Activated CD4-positive, alpha-beta T cell treated with anti-CD3 and anti-CD28 coated beads, Interleukin-2, amount 10 ng/mL, durations not matched to agents 7 days and 5 days (primary cell): Measurements from ENCODE around the gene SHMT1. TPM values are rescaled to one million over a fixed set of nuclear protein-coding genes. Genes with fewer than 3 reads are reported as not detected.
"Not testable (repeated sequence)": the region's sequence is repeated elsewhere in the genome, so short reads cannot be mapped to it uniquely, and the experiment has no call there.

Source experiments
- CTCF ChIA-PET: fragments of 350-600 bp; sonication (Branson Sonifier 250); formaldehyde crosslinking; loops from one replicate; lab custom pipeline; 2021; ENCODE audit warnings: antibody characterized with exemption; lab: Charles Lee
- POLR2A ChIA-PET: fragments of 350-600 bp; sonication (Branson Sonifier 250); formaldehyde crosslinking; loops from one replicate; lab custom pipeline; 2021; ENCODE audit warnings: antibody characterized with exemption; lab: Charles Lee
- DNase-seq: peaks from one replicate; pipeline ENCODE4 v3.0.0-alpha.2; 2020
- H3K27ac Mint-ChIP-seq: one replicate; pipeline ENCODE4 v1.8.0; 2021; ENCODE audit warnings: mild to moderate bottlenecking, moderate library complexity, mixed read lengths
- H3K27me3 Mint-ChIP-seq: one replicate; pipeline ENCODE4 v1.8.0; 2021; ENCODE audit warnings: mixed read lengths
- H3K36me3 Mint-ChIP-seq: one replicate; pipeline ENCODE4 v1.8.0; 2021; ENCODE audit warnings: low read depth, mixed read lengths
- H3K4me1 Mint-ChIP-seq: one replicate; pipeline ENCODE4 v1.8.0; 2021; ENCODE audit warnings: mixed read lengths
- H3K4me3 Mint-ChIP-seq: one replicate; pipeline ENCODE4 v1.8.0; 2021; ENCODE audit warnings: mild to moderate bottlenecking, moderate library complexity, mixed read lengths
- H3K9me3 Mint-ChIP-seq: one replicate; pipeline ENCODE4 v1.8.0; 2021; ENCODE audit warnings: mixed read lengths
- total RNA-seq, 2 experiments: library from RNA; stranded (reverse); gene quantifications; one replicate each; pipeline ENCODE4 v1.2.3, GENCODE V29; 2021

The SHMT1 gene
- total RNA-seq, 2 experiments from 2014 or later = 49.9 to 51.8 TPM

DNA sequence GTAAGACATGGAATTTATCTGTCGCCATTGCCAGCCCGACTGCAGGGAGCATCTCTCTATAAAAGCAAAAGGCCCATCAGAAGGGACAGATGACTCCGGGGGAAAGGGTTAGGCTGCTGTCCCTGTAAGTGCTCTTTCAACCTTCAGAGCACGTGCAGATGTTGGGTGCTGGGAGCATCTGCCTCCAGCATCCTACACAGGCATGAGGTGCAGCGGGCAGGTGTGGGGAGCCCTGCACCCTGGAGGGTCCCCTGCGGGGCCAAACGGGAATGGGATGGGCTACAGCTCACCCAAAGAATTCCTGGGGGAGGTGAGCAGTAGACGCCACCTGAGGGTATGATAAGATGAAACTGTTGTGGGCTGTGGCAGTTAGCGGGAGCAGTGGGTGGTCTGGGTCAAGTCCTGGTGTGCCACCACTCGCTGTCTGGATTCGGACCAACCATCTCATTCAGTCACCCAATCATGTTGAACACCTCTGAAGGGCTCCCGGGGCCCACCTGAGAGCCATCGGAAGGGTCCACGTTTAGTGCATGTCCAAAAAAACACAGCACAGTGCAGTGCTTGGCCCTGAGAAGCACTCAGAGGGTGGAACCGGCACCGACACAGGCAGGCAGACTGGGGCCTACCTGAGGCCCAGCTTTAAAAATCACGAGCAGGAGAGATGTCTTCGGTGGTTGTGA is 44.4 kb downstream of the SHMT1 start:
- Mint-ChIP-seq H3K36me3 (peaks cover 33% of the 10 kb centered on the region), H3K4me1 (peaks cover 51% of the 10 kb centered on the region), H3K9me3 (no peaks in the 10 kb centered on the region), H3K27me3 (no peaks in the 10 kb centered on the region), H3K27ac (peak overlapping the region; percentile 6), H3K4me3 (no peak overlapping the region)
- CTCF ChIA-PET = interaction anchor here (1.2 kb wide), 1 partner anchor 33 kb away, joined by 3 read pairs; no protein-coding TSS in a partner anchor
- POLR2A ChIA-PET = no interaction called here
- DNase-seq = no peak

DNA sequence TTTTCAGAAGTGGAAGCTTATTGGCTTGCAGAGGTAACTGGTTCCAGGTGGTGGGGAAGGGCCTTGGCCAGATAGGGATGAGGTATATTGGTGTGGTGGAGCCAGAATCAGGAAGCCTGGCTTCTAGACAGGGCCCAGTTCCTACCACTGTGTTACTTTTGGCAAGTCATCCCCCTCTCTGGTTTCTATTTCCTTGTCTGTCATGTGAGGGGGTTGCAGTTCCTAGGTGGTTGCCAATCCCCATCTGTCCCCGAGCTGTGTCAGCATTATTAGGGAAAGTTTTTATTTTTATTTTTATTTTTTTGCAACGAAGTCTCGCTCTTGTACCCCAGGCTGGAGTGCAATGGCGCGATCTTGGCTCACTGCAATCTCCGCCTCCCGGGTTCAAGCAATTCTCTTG is 45.2 kb downstream of the SHMT1 start:
- H3K4me1 Mint-ChIP-seq = peaks cover 59% of the 10 kb centered on the region
- H3K4me3 Mint-ChIP-seq = peak overlapping the region; percentile 45
- CTCF ChIA-PET = interaction anchor here (0.8 to 1.2 kb wide), 2 partner anchors 33 to 55 kb away, joined by 3 read pairs; no protein-coding TSS in a partner anchor
- H3K27ac Mint-ChIP-seq = peak overlapping the region; percentile 76
- no peaks in the 10 kb centered on the region for H3K9me3 Mint-ChIP-seq
- H3K36me3 Mint-ChIP-seq = peaks cover 35% of the 10 kb centered on the region
- no peaks in the 10 kb centered on the region for H3K27me3 Mint-ChIP-seq
- POLR2A ChIA-PET = no interaction called here
- no peak for DNase-seq

DNA sequence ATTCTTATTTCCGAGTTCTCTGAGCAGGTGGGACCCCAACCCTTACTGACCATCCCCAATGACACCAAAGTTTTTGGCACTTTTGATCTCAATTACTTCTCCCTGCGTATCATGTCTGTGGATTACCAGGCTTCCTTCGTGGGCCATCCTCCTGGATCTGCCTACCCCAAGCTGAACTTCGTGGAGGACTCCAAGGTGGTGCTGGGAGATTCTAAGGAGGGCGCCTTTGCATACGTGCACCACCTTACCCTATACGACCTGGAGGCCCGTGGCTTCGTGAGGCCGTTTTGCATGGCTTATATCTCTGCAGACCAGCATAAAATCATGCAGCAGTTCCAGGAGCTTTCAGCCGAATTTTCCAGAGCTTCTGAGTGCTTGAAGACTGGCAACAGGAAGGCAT is 47.4 kb downstream of the SHMT1 start:
- Mint-ChIP-seq H3K36me3 (peaks cover 46% of the 10 kb centered on the region), H3K4me1 (peaks cover 77% of the 10 kb centered on the region), H3K27me3 (no peaks in the 10 kb centered on the region), H3K4me3 (peak overlapping the region; percentile 95), H3K27ac (peak overlapping the region; percentile 99), H3K9me3 (no peaks in the 10 kb centered on the region)
- CTCF ChIA-PET = interaction anchor here (1.0 kb wide), 1 partner anchor 15 kb away, joined by 3 read pairs; no protein-coding TSS in a partner anchor
- DNase-seq = no peak
- POLR2A ChIA-PET = no interaction called here

DNA sequence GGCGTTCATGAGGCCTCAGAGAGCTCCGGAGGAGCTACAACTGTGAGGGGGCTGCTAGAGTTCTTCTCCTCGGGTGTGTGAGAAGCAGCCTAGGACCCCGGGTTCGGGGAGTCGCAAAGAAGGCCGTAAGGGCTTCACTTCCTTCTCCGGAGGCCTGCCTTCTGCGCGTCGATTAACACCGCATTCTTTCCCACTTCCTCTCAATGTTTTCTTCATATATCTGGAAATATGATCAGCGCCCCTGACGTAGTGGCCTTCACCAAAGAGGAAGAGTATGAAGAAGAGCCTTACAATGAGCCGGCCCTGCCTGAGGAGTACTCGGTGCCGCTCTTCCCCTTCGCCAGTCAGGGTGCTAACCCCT is 47.8 kb downstream of the SHMT1 start:
- Mint-ChIP-seq H3K27ac (peak overlapping the region; percentile 99), H3K9me3 (no peaks in the 10 kb centered on the region), H3K4me1 (peaks cover 76% of the 10 kb centered on the region), H3K36me3 (peaks cover 48% of the 10 kb centered on the region), H3K4me3 (peak overlapping the region; percentile 95), H3K27me3 (no peaks in the 10 kb centered on the region)
- ChIA-PET POLR2A (no interaction called here), CTCF (interaction anchor here (1.0 to 1.1 kb wide), 2 partner anchors 15 to 17 kb away, joined by 3 read pairs; no protein-coding TSS in a partner anchor)
- peak; percentile 57 for DNase-seq

DNA sequence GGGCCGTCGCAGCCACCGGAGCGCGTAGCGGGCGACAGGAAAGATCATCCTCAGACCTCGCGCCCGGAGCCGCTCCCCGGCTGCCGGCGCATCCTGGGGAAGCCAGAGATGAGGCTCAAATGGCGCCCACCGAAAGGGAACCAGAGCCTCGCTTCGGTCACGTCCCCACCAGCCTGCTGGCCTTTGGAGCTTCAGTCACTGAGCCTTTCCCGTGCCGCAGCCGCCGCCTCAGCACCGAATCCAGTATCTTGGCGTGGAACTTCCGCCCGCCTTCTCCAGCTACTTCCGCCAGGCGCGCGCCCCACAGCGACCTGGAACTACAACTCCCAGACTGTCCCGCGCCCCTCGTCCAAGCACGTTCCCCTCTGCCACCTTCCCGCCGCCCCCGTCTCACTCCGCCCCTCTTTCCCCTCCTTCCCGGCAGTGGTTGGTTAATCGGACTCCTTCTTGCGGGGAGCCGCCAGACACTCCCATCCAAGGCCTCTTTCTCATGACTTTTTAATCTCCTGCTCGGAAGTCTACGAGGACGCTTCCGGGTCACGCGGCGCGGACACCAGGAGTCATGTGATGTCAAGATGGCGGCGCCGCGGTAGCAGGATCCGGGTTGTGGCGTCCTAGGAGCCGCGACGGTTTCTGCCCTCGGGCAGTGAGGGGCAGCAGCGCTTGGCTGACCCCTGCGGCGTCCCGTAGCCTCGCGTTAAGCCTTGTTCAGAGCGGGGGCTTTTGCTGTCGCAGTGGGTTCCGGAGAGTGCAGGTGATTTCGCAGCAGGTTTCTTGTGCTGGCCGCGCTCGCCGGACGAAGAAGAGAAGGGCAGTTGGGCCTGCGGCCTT is 48.4 kb downstream of the SHMT1 start, which contains the start of the genes SMCR8 and TOP3A:
SMCR8 (plus strand) TSS at position 563 of the 831 bp plus-strand sequence. CDS start 497 bp downstream, outside the sequence.
TOP3A (minus strand) TSS at position 264 of the 831 bp plus-strand sequence; CDS start at position 48, 216 bp downstream.
- POLR2A ChIA-PET = no interaction called here

DNA sequence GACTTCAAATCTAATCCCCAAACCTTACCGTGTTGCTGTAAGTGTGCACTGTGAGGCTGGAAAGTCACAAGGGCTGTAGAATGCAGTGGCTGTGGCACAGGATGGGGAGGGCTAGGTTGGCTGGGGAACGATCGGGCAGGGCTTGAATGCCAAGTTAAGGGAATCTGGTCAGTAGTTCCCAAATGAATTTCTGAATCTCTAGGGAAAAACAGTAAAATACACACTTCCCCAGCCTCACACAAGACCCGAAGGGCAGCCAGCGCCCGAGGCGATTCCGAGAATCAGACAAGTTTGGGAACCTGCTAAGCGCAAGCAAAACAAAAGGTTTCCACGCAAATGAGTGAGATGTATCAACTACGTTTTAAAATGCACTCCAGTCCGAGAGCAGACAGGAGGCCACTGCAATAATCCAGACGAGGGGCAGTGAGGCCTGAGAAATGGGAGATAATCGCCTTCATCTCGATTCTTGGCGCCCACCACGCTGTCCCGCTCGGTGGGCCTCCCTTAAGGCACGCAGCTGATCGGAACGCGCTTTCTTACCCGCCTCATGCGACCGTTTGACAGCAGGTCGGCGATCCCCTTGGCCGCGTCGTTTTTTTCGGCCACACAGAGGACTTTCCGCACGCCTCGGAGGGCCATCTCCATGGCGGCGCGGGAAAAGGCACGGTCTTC is 49.2 kb downstream of the SHMT1 start:
- Mint-ChIP-seq H3K9me3 (no peaks in the 10 kb centered on the region), H3K36me3 (peaks cover 46% of the 10 kb centered on the region), H3K27me3 (no peaks in the 10 kb centered on the region), H3K27ac (peak overlapping the region; percentile 99), H3K4me1 (peaks cover 68% of the 10 kb centered on the region), H3K4me3 (peak overlapping the region; percentile 95)
- CTCF ChIA-PET = interaction anchor here (0.6 to 1.1 kb wide), 2 partner anchors 18 to 112 kb away, joined by 3 read pairs; no protein-coding TSS in a partner anchor
- POLR2A ChIA-PET = no interaction called here
- DNase-seq = no peak

More for the DNA sequence above, 48.4 kb downstream of the SHMT1 start, which contains the start of the genes SMCR8 and TOP3A:
- no peaks in the 10 kb centered on the region for H3K9me3 Mint-ChIP-seq
- no peaks in the 10 kb centered on the region for H3K27me3 Mint-ChIP-seq
- peaks cover 48% of the 10 kb centered on the region for H3K36me3 Mint-ChIP-seq
- peak within 1 kb of the TSS; percentile 95 for H3K4me3 Mint-ChIP-seq
- CTCF ChIA-PET = interaction anchor here (1.1 kb wide), 1 partner anchor 18 kb away, joined by 3 read pairs; no protein-coding TSS in a partner anchor
- peak within 1 kb of the TSS; percentile 99 for H3K27ac Mint-ChIP-seq
- H3K4me1 Mint-ChIP-seq = peaks cover 75% of the 10 kb centered on the region
- peak; percentile 99 for DNase-seq

DNA sequence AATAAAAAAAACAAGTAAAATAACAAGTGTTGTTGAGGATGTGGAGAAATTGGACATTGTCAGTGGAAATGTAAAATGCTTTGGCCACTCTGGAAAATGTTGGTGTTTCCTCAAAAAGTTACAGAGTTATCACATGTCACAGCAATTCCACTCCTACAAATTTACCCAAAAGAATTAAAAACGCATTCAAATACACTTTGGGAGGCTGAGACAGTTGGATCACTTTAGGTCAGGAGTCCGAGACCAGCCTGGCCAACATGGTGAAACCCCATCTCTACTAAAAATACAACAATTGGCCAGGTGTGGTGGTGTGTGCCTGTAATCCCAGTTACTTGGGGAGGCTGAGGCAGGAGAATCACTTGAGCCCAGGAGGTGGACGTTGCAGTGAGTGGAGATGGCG is 54.1 kb downstream of the SHMT1 start:
- no peak overlapping the region for H3K4me3 Mint-ChIP-seq
- ChIA-PET CTCF (no interaction called here), POLR2A (no interaction called here)
- peaks cover 32% of the 10 kb centered on the region for H3K4me1 Mint-ChIP-seq
- no peak overlapping the region for H3K27ac Mint-ChIP-seq
- H3K27me3 Mint-ChIP-seq = no peaks in the 10 kb centered on the region
- no peaks in the 10 kb centered on the region for H3K9me3 Mint-ChIP-seq
- no peak for DNase-seq
- H3K36me3 Mint-ChIP-seq = peaks cover 47% of the 10 kb centered on the region

DNA sequence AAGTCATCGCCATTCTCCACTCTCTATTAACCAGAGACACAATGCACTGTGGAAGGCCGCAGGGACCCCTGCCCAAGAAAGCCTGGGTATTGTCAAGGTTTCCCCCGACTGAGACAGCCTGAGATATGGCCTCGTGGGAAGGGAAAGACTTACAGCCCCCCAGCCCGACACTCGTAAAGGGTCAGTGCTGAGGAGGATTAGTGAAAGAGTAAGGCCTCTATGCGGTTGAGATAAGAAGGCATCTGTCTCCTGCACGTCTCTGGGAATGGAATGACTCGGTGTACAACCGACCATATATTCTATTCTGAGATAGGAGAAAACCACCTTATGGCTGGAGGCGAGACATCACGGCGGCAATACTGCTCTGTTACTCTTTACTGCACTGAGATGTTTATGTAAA is 60.1 kb downstream of the SHMT1 start:
- H3K4me3 Mint-ChIP-seq, POLR2A ChIA-PET: not testable (repeated sequence)

DNA sequence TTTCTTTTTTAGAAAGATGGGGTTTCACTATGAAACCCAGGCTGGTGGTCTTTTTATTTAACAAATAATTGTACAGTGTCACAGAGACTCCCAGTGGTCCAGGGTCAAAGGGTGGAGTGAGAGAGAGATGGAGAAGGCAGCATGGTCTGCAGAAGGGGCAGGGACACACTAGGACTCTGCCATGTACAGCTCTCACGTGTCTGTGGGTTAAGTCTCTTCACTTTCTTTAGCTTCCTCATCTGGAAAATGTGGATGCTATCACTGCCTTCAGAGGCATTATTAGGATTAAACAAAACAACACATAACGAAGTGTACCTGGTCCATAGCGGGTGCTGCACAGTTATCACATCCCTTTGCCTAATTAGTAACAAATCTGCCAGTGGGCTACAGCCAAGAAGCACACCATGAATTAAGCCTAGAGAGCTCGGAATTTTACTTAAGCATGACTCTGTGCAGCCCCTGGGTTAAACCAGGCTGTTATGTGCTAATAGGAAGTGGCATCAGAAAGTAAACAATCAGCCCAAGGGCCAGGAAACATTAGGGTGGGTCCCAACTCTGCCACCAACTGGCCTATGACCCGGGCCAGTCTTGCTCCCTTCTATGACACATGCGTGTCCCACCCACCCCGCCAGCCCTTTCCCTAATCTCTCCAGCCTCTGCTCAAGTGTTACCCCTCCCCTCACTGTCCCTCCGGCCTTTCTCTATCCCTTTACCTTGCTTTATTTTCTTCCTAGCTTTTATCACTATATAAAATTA is 62.4 kb downstream of the SHMT1 start:
- no peak for DNase-seq
- H3K9me3 Mint-ChIP-seq = no peaks in the 10 kb centered on the region
- no peaks in the 10 kb centered on the region for H3K27me3 Mint-ChIP-seq
- no peak overlapping the region for H3K4me3 Mint-ChIP-seq
- POLR2A ChIA-PET = no interaction called here
- CTCF ChIA-PET = interaction anchor here (0.6 to 1.6 kb wide), 3 partner anchors 28 to 73 kb away, joined by 3 to 8 read pairs (median 4); partner anchors contain the start of gene MIEF2
- H3K4me1 Mint-ChIP-seq = no peaks in the 10 kb centered on the region
- H3K36me3 Mint-ChIP-seq = peaks cover 37% of the 10 kb centered on the region
- H3K27ac Mint-ChIP-seq = no peak overlapping the region

More for the DNA sequence above, 60.1 kb downstream of the SHMT1 start:
- DNase-seq, CTCF ChIA-PET, H3K9me3 Mint-ChIP-seq, H3K27me3 Mint-ChIP-seq, H3K4me1 Mint-ChIP-seq, H3K27ac Mint-ChIP-seq: not testable (repeated sequence)
- H3K36me3 Mint-ChIP-seq = peaks cover 40% of the 10 kb centered on the region

DNA sequence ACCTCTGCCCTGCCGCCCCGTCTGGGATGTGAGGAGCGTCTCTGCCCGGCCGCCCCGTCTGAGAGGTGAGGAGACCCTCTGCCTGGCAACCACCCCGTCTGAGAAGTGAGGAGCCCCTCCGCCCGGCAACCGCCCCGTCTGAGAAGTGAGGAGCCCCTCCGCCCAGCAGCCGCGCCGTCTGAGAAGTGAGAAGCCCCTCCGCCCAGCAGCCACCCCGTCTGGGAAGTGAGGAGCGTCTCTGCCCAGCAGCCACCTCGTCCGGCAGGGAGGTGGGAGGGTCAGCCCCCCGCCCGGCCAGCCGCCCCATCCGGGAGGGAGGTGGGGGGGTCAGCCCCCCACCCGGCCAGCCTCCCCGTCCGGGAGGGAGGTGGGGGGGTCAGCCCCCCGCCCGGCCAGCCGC is 65.3 kb downstream of the SHMT1 start:
- POLR2A ChIA-PET, H3K9me3 Mint-ChIP-seq, CTCF ChIA-PET, DNase-seq, H3K4me3 Mint-ChIP-seq, H3K27ac Mint-ChIP-seq, H3K27me3 Mint-ChIP-seq, H3K4me1 Mint-ChIP-seq: not testable (repeated sequence)
- H3K36me3 Mint-ChIP-seq = peaks cover 30% of the 10 kb centered on the region

DNA sequence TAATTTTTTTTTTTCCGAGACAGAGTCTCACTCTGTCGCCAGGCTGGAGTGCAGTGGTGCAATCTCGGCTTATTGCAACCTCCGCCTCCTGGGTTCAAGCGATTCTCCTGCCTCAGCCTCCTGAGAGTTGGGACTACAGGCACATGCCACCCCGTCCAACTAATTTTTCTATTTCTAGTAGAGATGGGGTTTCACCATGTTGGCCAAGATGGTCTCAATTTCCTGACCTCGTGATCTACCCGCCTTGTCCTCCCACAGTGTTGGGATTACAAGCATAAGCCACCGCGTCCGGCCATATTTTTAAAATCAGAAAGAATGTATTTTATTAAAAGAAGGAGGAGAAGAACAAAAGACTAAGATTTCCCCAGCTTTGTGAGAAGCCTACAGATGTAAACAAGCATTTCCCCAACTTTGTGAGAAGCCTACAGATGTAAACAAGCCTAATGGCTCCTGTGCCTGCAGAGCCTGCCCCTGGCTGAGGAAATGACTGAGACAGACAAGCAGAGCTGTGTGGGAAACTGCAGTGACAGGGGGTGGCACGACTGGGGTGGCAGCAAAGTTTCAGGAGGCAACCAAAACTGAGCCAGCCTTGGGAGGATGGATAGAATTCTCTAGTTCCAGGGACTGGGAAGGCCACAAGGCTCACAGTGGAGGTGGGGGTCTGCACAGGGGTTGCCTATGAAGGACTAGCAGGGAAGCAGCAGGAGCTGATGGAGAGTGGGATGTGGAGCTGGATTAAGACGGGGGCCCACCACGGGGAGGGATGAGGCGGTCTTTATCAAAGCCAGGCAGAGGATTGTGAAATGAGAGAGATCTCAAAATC is 71.4 kb downstream of the SHMT1 start:
- H3K27me3 Mint-ChIP-seq = no peaks in the 10 kb centered on the region
- DNase-seq = no peak
- H3K36me3 Mint-ChIP-seq = peaks cover 51% of the 10 kb centered on the region
- no peak overlapping the region for H3K27ac Mint-ChIP-seq
- no peaks in the 10 kb centered on the region for H3K9me3 Mint-ChIP-seq
- CTCF ChIA-PET = interaction anchor here (1.1 to 1.2 kb wide), 2 partner anchors 23 to 32 kb away, joined by 3 read pairs; partner anchors contain the start of gene MIEF2
- H3K4me3 Mint-ChIP-seq = no peak overlapping the region
- no peaks in the 10 kb centered on the region for H3K4me1 Mint-ChIP-seq
- POLR2A ChIA-PET = no interaction called here
